Kidney tubule cell (primary cell): ENCODE data around the gene SMIM38.

Experiments used
- DNase-seq: peaks from one replicate; pipeline ENCODE4 v3.0.0-alpha.2; 2018; ENCODE audit warnings: low spot score

SMIM38 gene

DNA sequence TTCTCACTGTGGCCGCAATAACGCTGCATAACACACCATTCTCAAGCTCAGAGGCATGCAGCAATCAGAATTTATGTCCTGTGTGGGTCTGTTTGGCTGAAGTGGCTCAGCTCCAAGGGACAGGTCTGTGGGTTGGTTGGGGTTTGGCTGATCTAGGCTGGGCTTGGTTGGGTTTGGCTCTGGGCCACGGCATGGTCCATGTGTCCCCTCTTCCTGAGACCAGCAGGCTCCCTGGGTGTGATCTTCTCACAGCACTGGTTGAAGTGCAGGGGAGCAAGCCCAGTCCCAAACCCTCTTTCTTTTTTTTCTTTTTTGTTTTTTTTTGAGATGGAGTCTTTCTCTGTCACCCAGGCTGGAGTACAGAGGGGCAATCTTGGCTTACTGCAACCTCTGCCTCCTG, 25.0 kb downstream of the SMIM38 start:
- DNase-seq: no peak

DNA sequence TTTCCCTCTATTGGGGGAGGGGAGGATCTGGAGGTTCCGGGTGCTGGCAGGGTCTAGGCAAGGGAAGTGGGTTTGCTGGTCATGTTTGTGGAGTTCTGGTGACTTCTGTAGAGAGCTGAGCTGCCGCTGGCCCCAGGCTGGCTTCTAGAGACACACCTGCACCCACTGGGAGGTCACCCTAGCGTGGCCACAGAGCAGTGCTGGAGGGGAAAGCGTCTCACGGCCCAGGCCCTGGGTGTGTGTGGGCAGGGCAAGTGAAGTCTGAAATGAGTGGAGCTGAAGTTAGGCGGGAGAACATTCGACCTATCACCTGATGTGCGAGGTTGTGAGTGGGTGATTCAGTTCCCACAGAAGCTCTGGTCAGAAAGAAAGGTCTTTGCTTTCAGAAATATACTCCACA, 27.9 kb downstream of the SMIM38 start:
- no peak for DNase-seq

DNA sequence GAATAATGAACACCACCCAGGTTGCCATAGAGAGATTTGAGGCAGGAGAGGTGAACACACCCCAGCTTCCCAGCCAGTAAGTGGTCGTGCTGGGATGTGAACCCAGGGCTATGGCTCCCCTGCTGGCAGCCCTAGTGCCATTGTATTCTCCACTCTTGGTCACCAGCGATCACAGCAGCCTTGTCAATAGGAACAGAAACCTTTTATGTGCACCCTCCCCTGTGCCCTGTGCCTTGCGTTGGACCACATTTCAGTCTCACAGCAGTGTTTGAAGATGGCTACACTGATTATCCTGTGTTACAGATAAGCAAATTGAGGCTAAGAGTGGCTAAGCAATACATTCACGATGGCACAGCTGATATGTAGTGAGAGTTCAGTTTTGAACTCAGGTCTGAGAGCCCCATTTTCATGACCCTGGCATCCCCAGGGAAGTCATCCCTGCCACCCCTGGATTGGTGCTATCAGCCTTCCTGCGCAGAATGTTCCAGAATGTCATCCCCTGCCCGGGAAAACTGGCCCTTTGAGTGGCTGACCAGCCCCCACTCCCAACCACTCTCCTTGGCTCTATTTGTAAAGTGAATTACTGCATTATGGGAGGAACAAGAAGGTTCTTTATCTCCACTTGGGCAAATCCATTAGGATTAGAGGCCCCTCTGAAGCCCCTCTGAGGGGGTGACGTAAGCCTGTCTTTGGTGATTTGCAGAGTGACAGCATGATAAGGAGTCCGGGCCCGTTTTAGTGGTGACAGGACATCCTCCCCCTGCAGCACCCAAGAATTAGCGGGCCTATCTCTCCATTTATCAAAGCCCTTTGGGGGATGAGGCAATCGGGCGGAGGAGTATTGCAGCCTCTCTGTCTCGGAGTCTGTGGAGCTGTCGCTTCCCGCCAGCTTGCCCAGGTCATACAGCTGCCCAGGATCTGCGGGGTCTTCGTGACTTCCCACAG, 30.9 kb downstream of the SMIM38 start:
- DNase-seq: no peak

DNA sequence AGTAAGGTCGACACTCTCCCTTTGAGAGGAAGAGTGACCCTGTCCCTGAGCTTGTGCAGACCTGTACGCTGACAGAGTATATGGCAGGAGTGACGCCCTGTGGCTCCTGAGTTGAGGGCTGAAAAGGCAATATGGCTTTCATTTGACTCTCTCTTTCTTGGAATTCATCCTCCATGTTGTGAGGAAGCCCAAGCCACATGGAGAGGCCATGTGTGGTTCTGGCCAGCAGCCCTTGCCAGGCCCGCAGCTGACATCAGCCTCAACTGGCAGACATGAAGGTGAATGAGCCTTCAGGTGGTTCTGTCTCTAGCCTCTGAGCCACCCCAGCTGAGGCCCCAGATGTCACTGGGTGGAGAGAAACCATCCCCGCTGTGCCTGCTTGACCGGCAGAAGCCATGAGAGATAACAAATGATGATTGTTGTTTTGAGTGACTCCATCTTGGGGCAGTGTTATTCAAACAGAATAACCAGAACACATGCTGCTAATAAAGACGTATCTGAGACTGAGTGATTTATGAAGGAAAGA, 31.9 kb downstream of the SMIM38 start:
- DNase-seq: no peak

DNA sequence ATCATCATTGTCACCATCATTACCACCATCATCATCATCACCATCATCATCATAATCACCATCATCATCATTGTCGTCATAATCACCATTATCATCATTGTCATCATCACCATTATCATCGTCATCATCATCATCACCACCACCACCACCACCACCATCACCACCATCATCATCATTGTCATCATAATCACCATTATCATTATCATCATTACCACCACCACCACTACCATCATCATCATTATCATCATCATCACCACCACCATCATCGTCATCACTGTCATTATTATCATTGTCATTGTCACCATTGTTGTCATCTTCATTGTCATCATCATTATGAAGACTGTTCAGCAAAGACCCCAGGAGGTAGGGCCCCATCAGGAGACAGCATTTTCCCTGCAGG, 33.3 kb downstream of the SMIM38 start:
- no peak for DNase-seq

DNA sequence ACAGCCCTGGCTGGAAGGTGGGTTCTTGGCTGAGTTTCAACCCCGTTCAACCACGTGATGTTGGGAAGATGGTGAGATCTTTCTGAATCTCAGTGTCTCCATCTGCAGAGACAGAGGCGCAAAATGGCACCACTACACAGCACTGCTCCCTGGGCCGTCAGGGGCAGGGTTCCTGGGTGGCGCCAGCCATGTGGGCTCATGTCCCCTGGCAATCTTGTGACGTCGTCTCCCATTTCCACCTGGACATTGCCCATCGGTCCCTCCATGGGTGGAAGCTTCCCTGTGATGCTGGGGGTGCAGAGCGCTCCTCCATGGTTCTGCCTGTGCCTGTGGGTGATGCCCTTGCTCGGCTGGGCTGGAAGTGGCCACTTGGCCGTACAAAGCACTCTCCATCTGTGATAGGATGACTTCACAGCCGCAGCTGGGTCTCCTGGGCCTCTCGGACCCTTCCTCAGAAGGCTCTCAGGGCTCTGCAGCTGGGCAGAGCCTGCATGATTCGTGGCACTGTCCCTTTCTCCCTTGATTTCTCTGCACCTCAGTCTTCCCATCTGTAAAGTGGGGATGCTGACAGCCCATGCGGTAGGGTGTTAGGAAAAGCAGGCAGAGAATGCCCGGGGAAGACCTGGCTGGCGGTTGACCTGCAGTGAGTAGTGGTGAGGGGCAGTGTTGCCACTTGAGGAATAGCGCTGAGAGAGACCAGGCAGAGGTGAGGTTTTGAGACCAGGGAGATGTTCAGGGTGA, 35.2 kb downstream of the SMIM38 start:
- DNase-seq: no peak

DNA sequence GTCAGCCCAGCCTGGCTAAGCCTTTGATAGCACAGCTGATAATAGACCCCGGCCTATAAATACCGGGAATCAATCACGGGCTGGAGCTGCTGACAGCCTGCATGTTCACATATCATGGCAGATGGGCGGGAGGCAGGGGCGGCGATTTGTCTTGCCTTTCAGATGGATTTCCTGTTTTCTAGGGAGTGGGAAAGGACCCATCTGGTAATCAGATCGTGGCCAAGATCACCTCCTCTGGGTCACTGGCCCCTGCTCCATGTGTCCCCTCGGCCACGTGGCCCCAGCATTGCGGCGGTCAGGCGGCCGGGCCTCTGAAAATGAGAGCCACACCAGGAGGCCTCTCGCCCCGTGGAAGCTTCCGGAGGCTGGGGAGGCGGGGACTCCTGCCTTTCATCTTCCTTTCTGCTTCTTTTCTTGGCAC, 36.6 kb downstream of the SMIM38 start:
- no peak for DNase-seq

DNA sequence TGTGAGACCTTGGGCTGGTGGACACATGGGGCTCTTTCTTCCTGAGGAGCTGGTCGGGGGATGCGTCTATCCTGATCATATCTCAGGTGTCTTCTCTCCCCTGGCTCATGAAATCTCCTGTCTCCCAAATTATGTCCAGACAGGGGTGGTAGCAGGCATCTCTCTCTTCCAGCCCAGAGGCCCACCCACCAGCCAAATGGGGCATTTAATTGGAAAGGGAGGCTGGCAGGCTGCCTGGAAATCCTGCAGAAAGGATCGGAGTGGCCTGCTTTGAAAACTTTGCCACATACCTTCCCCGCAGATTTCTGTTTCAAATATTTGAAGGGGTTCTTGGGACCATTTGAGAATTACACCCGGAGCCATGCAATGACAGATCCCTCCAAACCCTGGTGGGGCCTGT, 37.4 kb downstream of the SMIM38 start:
- no peak for DNase-seq

DNA sequence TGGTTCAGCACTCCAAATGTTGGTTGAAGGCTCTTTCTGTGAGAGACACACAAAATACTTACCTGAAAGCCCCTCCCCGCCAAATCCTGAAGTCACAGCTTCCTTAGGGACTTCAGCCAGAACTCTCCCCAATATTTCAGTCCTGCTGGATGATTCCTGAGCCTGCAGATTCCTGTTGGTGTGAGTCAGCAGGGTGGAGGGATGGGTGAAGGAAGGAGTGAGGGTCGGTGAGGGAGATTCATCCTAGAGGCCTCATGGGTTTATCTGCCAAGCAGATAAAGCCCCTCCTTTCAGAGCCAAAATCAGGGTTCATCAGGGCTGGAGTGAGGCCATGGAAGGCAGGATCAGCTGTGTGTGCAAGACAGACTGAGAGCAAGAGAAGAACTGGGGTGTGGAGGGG, 37.9 kb downstream of the SMIM38 start:
- peak; percentile 33 for DNase-seq

DNA sequence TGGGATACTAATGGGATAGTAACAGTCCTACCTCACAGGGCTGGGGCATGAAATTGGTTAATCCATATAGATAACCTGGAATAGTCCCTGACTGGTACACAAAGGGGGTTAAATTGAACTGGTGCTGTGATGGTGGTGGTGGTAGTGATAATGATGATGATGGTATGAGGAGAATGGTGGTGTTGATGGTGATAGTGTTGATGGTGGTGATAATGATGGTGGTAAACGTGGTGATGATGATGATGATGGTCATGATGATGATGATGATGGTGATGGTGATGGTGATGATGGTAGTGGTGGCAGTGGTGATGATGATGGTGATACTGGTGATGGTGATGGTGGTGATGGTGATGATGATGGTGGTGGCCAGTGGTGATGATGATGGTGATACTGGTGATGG, 38.7 kb downstream of the SMIM38 start:
- no peak for DNase-seq

DNA sequence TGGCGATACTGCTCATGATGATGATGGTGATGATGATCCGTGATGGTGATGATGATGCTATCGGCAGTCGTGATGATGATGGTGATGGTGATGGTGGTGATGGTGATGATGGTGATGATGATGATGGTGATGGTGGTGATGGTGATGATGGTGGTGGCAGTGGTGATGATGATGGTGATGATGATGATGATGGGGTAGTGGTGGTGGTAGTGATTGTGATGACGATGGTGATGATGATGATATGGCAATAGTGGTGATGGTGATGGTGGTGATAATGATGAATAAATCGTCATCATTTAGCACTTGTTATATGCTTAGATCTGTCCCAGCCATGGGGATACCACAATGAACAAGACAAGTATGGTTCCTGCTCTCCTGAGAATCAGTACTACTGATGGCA, 39.2 kb downstream of the SMIM38 start:
- DNase-seq: no peak

DNA sequence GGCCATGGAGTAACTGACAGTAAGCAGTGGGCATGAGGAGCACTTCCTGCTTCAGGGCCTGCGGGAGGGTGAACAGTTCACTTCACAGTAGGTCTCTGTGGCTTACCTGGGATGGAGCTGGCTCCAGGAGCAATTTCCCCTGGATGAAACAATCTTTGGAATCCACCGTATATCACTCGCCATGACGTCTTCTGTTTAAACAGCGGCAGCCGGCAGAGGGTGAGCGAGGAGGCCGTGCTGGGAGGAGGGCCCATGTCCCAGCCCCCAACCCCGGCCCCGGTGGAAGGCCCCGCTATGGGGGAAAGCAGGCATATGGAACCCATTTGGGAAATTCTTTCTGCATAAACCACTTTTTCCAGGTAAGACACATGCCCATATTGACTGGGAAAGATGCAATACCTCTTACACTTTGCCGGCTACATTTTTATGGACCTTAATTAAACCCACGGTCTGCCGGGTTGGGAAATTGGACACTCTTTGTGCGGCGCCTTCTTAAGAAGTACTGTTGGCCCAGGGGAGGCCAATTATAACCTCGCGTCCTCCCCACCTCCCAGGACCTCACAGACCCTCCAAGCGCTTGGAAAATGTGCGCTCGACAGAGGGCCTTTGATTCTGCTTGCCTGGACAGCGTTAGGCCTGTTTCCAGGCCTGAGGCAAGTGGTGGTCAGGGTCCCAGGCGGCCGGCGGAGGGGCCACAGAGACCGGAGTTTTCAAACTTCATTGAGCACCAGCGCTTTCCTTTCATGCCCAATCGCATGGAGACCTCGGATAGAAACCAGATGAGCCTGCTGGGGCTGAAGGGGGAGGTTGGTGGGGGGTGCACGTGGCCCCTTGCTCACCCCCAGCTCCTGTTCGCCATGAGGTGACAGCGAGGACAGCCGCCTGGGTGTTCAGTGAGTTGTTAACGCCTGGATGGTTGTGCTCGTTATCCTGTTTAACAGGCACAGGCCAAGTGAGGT, 40.4 kb downstream of the SMIM38 start:
- DNase-seq: peak; percentile 16

DNA sequence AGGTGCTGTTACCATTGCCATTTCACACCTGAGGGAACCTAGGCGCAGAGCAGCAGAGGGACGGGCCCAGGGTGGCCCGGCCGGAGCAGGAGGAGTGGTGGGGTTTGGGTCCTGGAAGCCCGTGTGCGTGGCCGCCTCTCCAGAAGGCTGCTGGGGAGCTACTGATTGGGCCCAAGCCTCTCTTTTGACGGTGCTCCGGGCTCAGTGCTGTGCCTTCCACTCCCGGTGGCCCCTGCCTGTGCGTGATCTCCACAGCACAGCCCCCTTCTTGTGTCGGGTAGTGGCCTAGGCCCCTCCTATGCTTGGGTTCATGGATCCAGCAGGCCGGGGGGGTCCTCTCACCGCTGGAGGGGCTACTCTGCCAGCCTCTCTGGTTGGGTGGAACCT, 41.0 kb downstream of the SMIM38 start:
- no peak for DNase-seq

DNA sequence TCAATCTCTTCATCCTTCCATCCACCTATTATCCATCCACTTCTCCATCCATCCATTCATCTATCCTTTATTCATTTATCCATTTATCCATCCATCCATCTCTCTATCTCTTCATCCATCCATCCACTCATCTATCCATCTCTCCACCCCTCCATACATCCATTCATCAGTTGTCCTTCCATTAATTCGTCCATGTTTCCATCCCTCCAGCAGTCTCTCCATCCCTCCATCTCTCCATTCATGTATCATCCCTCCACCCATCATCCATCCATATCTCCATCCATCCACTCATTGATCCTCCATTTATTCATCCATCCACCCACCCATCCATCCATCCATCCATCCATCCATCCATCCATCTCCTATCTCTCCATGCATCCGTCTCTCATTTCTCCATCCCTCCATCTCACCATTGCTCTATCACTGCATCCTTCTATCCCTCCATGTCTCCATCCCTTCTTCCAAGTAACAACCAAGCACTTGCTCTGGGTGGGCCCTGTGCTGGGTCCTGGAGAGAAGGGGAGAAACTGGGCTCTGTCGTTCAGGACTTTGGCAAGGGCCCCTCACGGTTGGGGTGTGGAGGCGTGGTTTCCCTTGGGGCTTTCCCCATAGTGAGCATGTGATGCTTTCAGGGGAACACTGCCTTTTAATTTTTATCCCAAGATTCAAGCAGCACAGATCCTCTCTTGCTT, 43.3 kb downstream of the SMIM38 start:
- DNase-seq: no peak

DNA sequence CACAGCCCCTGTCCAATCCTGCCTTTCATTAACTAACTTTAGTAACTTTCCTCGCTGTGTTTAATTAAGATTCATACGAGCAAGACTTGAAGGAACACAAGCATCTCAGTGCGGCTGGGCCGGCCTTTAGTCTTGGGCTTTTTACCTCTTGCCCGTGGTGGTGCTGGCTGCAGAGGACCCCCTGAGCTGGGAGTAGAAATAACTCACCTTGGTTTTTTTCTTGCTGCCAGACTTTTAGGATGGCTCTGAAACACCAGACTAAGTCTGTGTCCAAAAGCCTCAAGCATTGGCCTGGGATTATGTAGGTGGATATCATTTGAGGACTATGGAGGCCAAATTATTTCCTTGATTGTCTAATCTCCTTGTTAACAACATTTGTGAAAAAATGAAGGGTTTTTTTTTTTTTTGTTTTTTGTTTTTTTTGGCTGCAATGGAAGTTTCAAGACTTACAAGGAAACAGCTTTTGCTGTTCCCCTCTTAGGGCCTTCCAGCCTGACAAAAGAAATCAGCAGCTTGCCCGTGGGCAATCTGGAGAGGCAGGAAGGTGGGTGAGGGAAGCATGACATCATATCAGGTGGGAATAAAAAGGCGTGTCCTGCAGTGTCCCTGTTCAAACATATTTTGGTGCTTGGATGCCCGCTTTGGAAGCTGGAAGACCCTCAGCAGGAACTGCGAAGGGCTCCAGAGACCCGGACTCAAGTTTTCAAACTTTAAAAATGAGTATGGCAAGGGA, 44.0 kb downstream of the SMIM38 start:
- DNase-seq: no peak

DNA sequence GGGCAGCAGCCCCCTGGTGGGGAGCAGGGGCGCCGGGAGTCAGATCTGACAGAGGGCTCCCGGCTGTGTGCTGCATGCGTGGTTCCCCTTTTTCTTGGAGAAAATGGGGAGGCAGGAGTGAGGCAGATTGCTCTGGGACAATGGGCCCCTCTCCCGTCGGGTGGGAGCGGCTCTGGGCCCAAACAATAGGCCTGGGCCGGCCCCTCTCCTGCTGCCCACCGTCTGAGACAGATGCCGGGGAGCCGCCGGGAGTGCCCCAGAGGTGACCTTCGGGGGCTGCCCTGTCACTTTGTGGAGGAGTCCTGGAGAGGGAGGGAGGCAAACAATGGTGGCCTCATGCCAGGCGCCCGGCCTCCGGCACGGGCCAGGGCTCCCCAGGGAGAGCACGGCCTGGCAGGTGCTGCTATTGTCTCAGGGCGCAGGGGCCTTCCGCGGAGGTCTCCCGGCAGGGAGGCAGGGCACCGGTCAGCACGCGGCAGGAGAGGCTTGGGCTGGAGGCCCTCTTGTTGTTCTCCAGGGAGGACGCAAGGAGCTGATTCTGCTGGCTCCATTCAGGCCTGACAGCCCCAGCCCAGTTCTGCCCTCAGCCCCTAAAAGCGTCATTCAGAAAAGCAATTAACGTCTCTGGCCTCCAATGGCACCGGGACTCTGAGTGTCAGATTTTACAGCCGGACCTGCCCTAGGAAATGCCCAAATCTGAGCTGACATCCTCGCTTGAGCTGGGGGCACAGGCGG, 44.8 kb downstream of the SMIM38 start:
- DNase-seq: no peak

DNA sequence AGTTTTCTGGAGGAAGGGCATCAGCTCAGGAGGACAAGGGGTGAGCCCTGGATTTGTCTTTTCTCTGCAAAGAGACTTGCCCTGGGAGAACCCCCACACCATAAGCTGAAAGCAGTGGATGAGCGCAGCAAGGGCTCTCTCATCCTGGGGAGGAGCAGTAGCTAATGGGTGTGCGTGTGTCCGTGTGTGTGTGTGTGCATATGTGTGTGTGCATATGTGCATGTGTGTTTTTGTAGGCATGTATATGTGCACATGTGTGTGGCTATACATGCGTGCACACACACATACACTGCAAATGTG, 45.3 kb downstream of the SMIM38 start:
- no peak for DNase-seq

DNA sequence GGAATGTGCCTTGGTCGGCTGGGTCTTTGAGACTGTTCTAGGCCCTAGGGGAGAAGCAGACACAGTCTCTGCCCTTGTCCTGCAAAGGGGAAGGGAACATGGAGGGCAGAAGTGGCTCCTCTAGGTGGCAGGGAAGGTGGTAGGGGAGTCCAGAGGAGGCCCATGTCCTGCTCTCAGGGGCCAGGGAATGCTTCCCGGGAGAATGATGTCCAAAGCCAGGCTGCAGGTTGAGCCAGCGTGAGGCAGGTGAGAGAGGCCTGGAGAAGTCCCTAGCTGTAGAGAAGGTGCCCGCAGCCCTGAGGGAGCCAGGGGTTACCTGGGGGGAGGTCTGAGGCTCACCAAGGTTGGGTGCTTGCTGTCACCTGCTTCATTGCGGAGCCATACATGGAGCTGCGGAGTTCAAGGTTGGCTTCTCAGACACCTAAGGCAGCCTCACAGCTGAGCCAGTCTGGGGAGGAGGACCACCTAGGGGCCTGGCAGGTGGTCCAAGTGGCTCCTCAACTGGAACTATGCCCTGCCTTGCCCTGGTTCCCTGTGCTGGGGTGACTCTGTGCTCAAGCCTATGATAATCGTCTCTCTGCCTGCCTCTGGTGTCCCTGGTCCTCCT, 46.1 kb downstream of the SMIM38 start:
- no peak for DNase-seq

DNA sequence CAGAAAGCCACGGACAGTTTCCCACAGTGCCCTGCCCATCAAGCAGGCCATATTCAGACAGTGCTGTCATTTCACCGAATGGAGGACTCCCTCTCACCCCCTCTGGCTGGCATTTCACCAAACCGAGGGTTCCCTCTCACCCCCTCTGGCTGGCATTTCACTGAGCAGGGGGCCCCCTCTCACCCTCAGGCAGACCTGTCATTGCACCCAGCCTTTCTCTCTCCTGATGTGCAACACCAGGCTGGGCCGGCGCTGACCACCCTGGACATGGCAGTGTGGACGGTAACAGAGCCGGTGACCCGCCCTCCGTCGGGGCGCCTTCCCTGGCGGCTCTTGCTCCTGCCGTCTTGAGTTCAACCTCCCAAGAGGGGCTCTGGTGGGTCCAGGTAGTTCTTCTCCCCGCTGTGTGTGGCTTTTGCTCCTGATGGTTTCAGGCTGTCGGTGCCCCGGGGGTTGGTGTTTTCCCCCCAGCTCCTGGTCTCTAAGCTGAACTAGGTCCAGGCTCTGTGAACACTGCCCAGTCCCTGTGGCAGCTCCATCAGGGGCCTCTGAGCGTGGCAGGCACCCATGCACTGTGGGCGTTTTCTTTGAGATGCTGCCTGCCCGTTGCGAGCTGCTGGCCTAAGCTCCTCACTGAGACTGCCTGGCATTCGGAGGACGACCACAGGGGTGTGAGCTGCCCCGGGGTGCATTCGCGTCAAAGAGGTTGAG, 46.9 kb downstream of the SMIM38 start:
- DNase-seq: no peak
